GM23338 (cell line): ENCODE results near the gene ORC3. TPM values are rescaled to one million over a fixed set of nuclear protein-coding genes. Genes with fewer than 3 reads are reported as not detected.

Experiments
- CREB1 ChIP-seq: fragments of 250-450 bp; sonication (Bioruptor Pico); IDR thresholded peaks from 2 replicates; pipeline ENCODE4 v1.5.0; 2020; ENCODE audit warnings: low read depth, mild to moderate bottlenecking, moderate library complexity
- CTCF ChIP-seq, 2 experiments: fragments of 200-600 bp in 1 of 2; sonication (generic) in 1 of 2; conservative IDR thresholded peaks; 2 replicates each; pipeline versions ENCODE4 v1.5.1 to v1.6.1; 2016 to 2017; ENCODE audit warnings: antibody characterized with exemption in 2 of 2, low read depth in 2 of 2, mild to moderate bottlenecking in 2 of 2, moderate library complexity in 1 of 2
- ETS1 ChIP-seq: IDR thresholded peaks from 2 replicates; pipeline ENCODE4 v1.6.1; 2016; ENCODE audit warnings: antibody characterized with exemption
- EZH2phosphoT487 ChIP-seq: fragments of 200-600 bp; sonication (generic); IDR thresholded peaks from one replicate; pipeline ENCODE4 v1.8.1; 2018; ENCODE audit warnings: antibody characterized with exemption; ENCODE audit not compliant: unreplicated experiment
- NANOG ChIP-seq: IDR thresholded peaks from 2 replicates; pipeline ENCODE4 v1.6.1; 2016; ENCODE audit warnings: antibody characterized with exemption, borderline replicate concordance
- POLR2AphosphoS5 ChIP-seq: IDR thresholded peaks from 2 replicates; pipeline ENCODE4 v1.6.1; 2016; ENCODE audit warnings: antibody characterized with exemption, low read depth
- ZNF462 ChIP-seq: fragments of 250-450 bp; sonication (Bioruptor Pico); IDR thresholded peaks from 2 replicates; pipeline ENCODE4 v1.5.0; 2020; ENCODE audit warnings: mild to moderate bottlenecking, moderate library complexity
- polyA plus RNA-seq: library from polyadenylated mRNA; unstranded; fragments of >200 nt; fragmentation: Nextera tagmentation; extraction: Ambion mirVana; gene quantifications from 2 replicates; pipeline ENCODE4 v1.2.1, GENCODE V29; 2016
- total RNA-seq: library from RNA; depleted of rRNA; stranded (reverse); fragments of >200 nt; shearing (Covaris generic); gene quantifications from 2 replicates; pipeline ENCODE4 v1.2.3, GENCODE V29; 2014

The ORC3 gene
- total and polyA plus RNA-seq, 2 experiments from 2014 or later: 53.1 to 78.4 TPM

- TF ChIP-seq ZNF462 (CRISPR knock-in tag): no peak
- no peak for TF ChIP-seq ETS1
- TF ChIP-seq NANOG: no peak
- TF ChIP-seq POLR2AphosphoS5: no peak
- TF ChIP-seq CREB1 (CRISPR knock-in tag): no peak
- TF ChIP-seq CTCF (conservative IDR thresholded peaks at IDR 0.05; ENCODE audit: low read depth in 2 of 2): no peak
- TF ChIP-seq EZH2phosphoT487: no peak
Observed at GRCh38 chr6:87658516-87658915, 68.6 kb downstream of the ORC3 start (continued).
